IMR-90 (cell line): ENCODE results near the gene AMZ1.

ENCODE experiments used
- POLR2A ChIP-seq: IDR thresholded peaks from 2 replicates; pipeline ENCODE4 v1.6.1; 2012; ENCODE audit warnings: mild to moderate bottlenecking, low read depth, low read length
- RAD21 ChIP-seq: IDR thresholded peaks from 2 replicates; pipeline ENCODE4 v1.6.1; 2012; ENCODE audit warnings: low read length, improper control_type of control experiment
- RCOR1 ChIP-seq: IDR thresholded peaks from 2 replicates; pipeline ENCODE4 v1.6.1; 2012; ENCODE audit warnings: mild to moderate bottlenecking, low read length, improper control_type of control experiment; ENCODE audit not compliant: insufficient replicate concordance
- RFX5 ChIP-seq: IDR thresholded peaks from 2 replicates; pipeline ENCODE4 v1.8.0; 2012; ENCODE audit warnings: low read depth, mild to moderate bottlenecking, low read length, moderate library complexity
- TF ChIP-seq, protein P1 (sequence below): conservative IDR thresholded peaks from 2 replicates; pipeline ENCODE4 v1.5.1; 2012; ENCODE audit warnings: mild to moderate bottlenecking, low read depth, low read length, improper control_type of control experiment

DNA sequence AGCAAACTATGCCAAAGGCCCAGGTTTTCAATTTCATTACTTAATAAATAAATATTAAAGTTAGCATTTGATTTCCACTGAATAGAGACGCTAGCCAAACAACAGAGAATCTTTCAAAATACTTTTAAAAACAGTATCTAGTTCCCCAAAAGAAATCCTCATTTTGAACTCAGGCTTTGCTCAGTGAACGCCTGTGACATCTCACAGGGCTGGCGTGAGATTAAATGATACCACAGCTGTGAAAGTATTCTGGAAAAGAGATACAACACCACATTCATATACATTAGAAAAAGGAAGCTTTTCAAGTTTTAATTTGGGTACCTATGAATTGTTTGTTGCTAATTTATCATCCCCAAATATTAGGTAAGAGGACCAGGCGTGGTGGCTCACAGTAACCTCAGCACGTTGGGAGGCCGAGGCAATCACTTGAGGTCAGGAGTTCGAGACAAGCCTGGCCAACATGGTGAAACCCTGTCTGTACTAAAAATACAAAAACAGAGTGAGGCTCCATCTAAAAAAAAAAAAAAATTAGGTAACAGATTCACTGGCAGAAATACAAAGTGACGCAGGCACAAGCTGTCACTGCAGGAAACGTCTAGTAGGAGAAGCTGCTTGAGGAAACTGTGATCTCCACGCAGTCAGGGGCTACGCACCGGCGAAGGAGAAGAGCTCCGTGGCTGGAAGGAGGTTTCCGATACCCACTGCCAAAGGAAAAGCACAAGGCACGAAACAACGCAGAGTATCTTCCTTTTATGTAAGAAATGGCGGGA, 50.0 kb downstream of the AMZ1 start:
- TF ChIP-seq POLR2A = no peak
- TF ChIP-seq, protein P1, sequence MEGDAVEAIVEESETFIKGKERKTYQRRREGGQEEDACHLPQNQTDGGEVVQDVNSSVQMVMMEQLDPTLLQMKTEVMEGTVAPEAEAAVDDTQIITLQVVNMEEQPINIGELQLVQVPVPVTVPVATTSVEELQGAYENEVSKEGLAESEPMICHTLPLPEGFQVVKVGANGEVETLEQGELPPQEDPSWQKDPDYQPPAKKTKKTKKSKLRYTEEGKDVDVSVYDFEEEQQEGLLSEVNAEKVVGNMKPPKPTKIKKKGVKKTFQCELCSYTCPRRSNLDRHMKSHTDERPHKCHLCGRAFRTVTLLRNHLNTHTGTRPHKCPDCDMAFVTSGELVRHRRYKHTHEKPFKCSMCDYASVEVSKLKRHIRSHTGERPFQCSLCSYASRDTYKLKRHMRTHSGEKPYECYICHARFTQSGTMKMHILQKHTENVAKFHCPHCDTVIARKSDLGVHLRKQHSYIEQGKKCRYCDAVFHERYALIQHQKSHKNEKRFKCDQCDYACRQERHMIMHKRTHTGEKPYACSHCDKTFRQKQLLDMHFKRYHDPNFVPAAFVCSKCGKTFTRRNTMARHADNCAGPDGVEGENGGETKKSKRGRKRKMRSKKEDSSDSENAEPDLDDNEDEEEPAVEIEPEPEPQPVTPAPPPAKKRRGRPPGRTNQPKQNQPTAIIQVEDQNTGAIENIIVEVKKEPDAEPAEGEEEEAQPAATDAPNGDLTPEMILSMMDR = no peak
- no peak for TF ChIP-seq RCOR1
- no peak for TF ChIP-seq RFX5
- no peak for TF ChIP-seq RAD21
